ENCODE results near the gene KRTAP12-3. TPM values are rescaled to one million over a fixed set of nuclear protein-coding genes. Genes with fewer than 3 reads are reported as not detected.
"Not testable (repeated sequence)": the region's sequence is repeated elsewhere in the genome, so short reads cannot be mapped to it uniquely, and the experiment has no call there.

Gene KRTAP12-3
- total and polyA plus RNA-seq, 8 donors, result not detected

DNA sequence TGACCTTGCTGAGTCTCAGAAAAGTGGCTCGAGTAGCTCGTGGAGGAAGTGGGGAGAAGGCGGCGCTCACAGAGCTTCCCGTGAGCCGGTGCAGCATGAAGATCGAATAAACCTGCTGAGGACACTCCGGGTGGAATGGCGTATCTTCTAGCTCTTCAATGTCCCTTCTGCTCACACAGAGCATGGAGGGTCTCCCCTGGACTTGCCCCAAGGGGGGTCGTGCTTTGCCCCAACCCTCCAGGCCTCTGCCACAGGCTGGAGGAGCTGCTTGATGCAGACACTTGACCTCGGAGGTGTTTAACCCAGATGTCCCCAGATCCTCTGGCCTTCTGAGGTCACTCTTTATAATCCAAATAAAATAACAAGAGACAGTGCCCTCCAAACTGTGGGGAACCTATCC is 37.0 kb downstream of the KRTAP12-3 start:
- Histone ChIP-seq H3K27me3 (peaks cover 6 to 46% of the 10 kb centered on the region in 2 donors), H3K9me3 (peaks cover 0 to 27% of the 10 kb centered on the region in 2 donors), H3K4me1 (no peaks in the 10 kb centered on the region), H3K4me3 (no peak overlapping the region), H3K27ac (no peak overlapping the region), H3K36me3 (no peaks in the 10 kb centered on the region)
- DNase-seq (no peak), ATAC-seq (no peak)
- TF ChIP-seq, protein P1, sequence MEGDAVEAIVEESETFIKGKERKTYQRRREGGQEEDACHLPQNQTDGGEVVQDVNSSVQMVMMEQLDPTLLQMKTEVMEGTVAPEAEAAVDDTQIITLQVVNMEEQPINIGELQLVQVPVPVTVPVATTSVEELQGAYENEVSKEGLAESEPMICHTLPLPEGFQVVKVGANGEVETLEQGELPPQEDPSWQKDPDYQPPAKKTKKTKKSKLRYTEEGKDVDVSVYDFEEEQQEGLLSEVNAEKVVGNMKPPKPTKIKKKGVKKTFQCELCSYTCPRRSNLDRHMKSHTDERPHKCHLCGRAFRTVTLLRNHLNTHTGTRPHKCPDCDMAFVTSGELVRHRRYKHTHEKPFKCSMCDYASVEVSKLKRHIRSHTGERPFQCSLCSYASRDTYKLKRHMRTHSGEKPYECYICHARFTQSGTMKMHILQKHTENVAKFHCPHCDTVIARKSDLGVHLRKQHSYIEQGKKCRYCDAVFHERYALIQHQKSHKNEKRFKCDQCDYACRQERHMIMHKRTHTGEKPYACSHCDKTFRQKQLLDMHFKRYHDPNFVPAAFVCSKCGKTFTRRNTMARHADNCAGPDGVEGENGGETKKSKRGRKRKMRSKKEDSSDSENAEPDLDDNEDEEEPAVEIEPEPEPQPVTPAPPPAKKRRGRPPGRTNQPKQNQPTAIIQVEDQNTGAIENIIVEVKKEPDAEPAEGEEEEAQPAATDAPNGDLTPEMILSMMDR (IDR thresholded peaks at IDR 0.05), result no peak
- intact Hi-C loops (cut with DNase I), result no loop called here

- H3K9me3 ChIP-seq, result peaks cover 0 to 27% of the 10 kb centered on the region in 2 donors
- H3K27ac ChIP-seq, result no peak overlapping the region
- no peak for DNase-seq
- no peaks in the 10 kb centered on the region for H3K4me1 ChIP-seq
- TF ChIP-seq, protein P1 (IDR thresholded peaks at IDR 0.05), result no peak
- H3K36me3 ChIP-seq, result no peaks in the 10 kb centered on the region
- no peak for ATAC-seq
- no peak overlapping the region for H3K4me3 ChIP-seq
- intact Hi-C loops (cut with DNase I), result no loop called here
- H3K27me3 ChIP-seq, result peaks cover 6 to 51% of the 10 kb centered on the region in 2 donors
These were observed 37.5 kb downstream of the KRTAP12-3 start for GRCh38 chr21:44695184-44695583.

DNA sequence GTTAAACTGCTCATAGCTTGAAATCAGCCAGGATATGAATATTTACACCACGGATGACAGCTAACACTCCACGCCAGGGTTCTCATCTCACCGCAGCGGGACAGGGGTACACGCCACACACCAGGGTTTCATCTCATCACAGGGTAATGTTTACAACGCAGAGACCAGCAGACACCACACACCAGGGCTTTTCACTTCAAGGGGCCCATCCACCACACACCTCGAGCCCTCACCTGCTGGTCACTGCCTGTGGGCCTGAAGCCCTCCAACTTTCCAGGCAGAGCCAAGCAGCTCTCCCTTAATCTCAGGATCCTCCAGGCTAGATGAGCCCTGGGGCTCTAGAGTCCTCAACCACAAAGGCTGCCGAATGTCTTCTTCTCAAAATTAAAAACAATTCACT is 37.9 kb downstream of the KRTAP12-3 start:
- H3K9me3 ChIP-seq, result peaks cover 0 to 27% of the 10 kb centered on the region in 2 donors
- DNase-seq (no peak), ATAC-seq (no peak)
- no peak overlapping the region for H3K27ac ChIP-seq
- H3K4me1 ChIP-seq, result no peaks in the 10 kb centered on the region
- TF ChIP-seq, protein P1 (IDR thresholded peaks at IDR 0.05), result no peak
- no peaks in the 10 kb centered on the region for H3K36me3 ChIP-seq
- intact Hi-C loops (cut with DNase I), result no loop called here
- peaks cover 6 to 55% of the 10 kb centered on the region in 2 donors for H3K27me3 ChIP-seq
- H3K4me3 ChIP-seq, result no peak overlapping the region

GRCh38 chr21:44696572-44696971 is 38.8 kb downstream of the KRTAP12-3 start:
- H3K9me3 ChIP-seq, result peaks cover 0 to 27% of the 10 kb centered on the region in 2 donors
- H3K27ac ChIP-seq, result no peak overlapping the region
- ATAC-seq (no peak), DNase-seq (no peak)
- TF ChIP-seq, protein P1 (IDR thresholded peaks at IDR 0.05), result no peak
- H3K36me3 ChIP-seq, result no peaks in the 10 kb centered on the region
- H3K4me3 ChIP-seq, result no peak overlapping the region
- intact Hi-C loops (cut with DNase I), result no loop called here
- H3K4me1 ChIP-seq, result no peaks in the 10 kb centered on the region
- peaks cover 6 to 64% of the 10 kb centered on the region in 2 donors for H3K27me3 ChIP-seq

- peaks cover 6 to 72% of the 10 kb centered on the region in 2 donors for H3K27me3 ChIP-seq
- peaks cover 0 to 23% of the 10 kb centered on the region in 2 donors for H3K9me3 ChIP-seq
- H3K27ac ChIP-seq; H3K4me1 ChIP-seq; DNase-seq; intact Hi-C loops (cut with DNase I); ATAC-seq; H3K4me3 ChIP-seq; H3K36me3 ChIP-seq: not testable (repeated sequence)
These were observed 39.6 kb downstream of the KRTAP12-3 start, which contains the start of gene KRTAP10-12 for GRCh38 chr21:44697172-44697810. KRTAP10-12 (plus strand) TSS chr21:44697172; CDS start chr21:44697202, 30 bp downstream.

Data from left lung (tissue), 10 donors.